Pulmonary artery endothelial cell (primary cell): Measurements from ENCODE around the gene PCTP. TPM values are rescaled to one million over a fixed set of nuclear protein-coding genes. Genes with fewer than 3 reads are reported as not detected.

Source experiments
- DNase-seq: peaks from one replicate; pipeline ENCODE4 v3.0.0-alpha.2; 2011; ENCODE audit warnings: low read depth, low spot score
- total RNA-seq: library from RNA; depleted of rRNA; stranded (reverse); fragments of >200 nt; gene quantifications from 2 replicates; pipeline ENCODE4 v1.2.3, GENCODE V29; 2014

The PCTP gene
- total RNA-seq, 1 donor from 2014 or later, result 24.5 TPM

GRCh38 chr17:55756689-55757088 lies 5.8 kb downstream of the PCTP start:
- DNase-seq, result no peak

- DNase-seq, result no peak
Observed at GRCh38 chr17:55757659-55758058, 6.8 kb downstream of the PCTP start.

- DNase-seq, result no peak
Observed at GRCh38 chr17:55758171-55758570, 7.3 kb downstream of the PCTP start.

GRCh38 chr17:55760643-55761355 lies 9.9 kb downstream of the PCTP start:
- DNase-seq, result no peak

- no peak for DNase-seq
Observed at GRCh38 chr17:55762086-55762858, 11.4 kb downstream of the PCTP start.

- DNase-seq, result peak; percentile 64
Observed at GRCh38 chr17:55763856-55764255, 13.0 kb downstream of the PCTP start.

GRCh38 chr17:55764610-55765009 lies 13.8 kb downstream of the PCTP start:
- DNase-seq, result no peak

GRCh38 chr17:55765472-55765871 lies 14.6 kb downstream of the PCTP start:
- no peak for DNase-seq

- no peak for DNase-seq
Observed at GRCh38 chr17:55768936-55769624, 18.2 kb downstream of the PCTP start.

- DNase-seq, result no peak
Observed at GRCh38 chr17:55769625-55770000, 18.8 kb downstream of the PCTP start.

GRCh38 chr17:55770196-55770870 lies 19.5 kb downstream of the PCTP start:
- DNase-seq, result no peak

GRCh38 chr17:55772086-55772485 lies 21.2 kb downstream of the PCTP start:
- no peak for DNase-seq

- DNase-seq, result no peak
Observed at GRCh38 chr17:55773671-55774070, 22.8 kb downstream of the PCTP start.

GRCh38 chr17:55774846-55775271 lies 24.0 kb downstream of the PCTP start:
- no peak for DNase-seq

- no peak for DNase-seq
Observed at GRCh38 chr17:55776271-55776670, 25.4 kb downstream of the PCTP start.

- DNase-seq, result no peak
Observed at GRCh38 chr17:55777471-55777971, 26.7 kb downstream of the PCTP start.

- no peak for DNase-seq
Observed at GRCh38 chr17:55778389-55779118, 27.7 kb downstream of the PCTP start.

GRCh38 chr17:55783684-55784245 lies 32.9 kb downstream of the PCTP start:
- DNase-seq, result no peak

GRCh38 chr17:55784666-55785065 lies 33.8 kb downstream of the PCTP start:
- DNase-seq, result no peak

GRCh38 chr17:55785181-55785580 lies 34.3 kb downstream of the PCTP start:
- DNase-seq, result no peak

- DNase-seq, result no peak
Observed at GRCh38 chr17:55793272-55793671, 42.4 kb downstream of the PCTP start.
